K562 (cell line): ENCODE results near the gene NAT8L. TPM values are rescaled to one million over a fixed set of nuclear protein-coding genes. Genes with fewer than 3 reads are reported as not detected.

Experiments used
- ATAC-seq: fragments of 200-7000 bp; cut with Tn5 transposase; 3 replicates; pipeline ENCODE4 v1.9.1; 2020; ENCODE audit warnings: moderate library complexity
- BruUV-seq: library from RNA; stranded (reverse); fragments of 400-500 nt; replicated peaks from 2 replicates; lab custom pipeline; 2021; lab: Mats Ljungman, UMichigan
- CTCF ChIA-PET: fragments of 300-600 bp; formaldehyde crosslinking; extraction: SDS; loops from one replicate; lab custom pipeline; 2021; ENCODE audit warnings: low intra/inter-chr PET ratio; lab: Yijun Ruan, JAX
- POLR2A ChIA-PET: fragments of 300-600, 350-650 bp; sonication (Branson Sonifier 250); formaldehyde crosslinking; extraction: SDS; loops from one replicate; lab custom pipeline; 2021; ENCODE audit warnings: antibody characterized with exemption, inconsistent platforms; lab: Yijun Ruan, JAX
- DNase-seq, 4 experiments: peaks; one replicate each; pipeline versions ENCODE4 v3.0.0 to v3.0.0-alpha.2; 2011 to 2018; ENCODE audit warnings: low spot score in 3 of 4, mixed read lengths in 3 of 4; ENCODE audit errors: extremely low read depth in 1 of 4
- FAIRE-seq: peaks from 2 replicates; lab custom pipeline; 2011; peaks lifted over from hg19 to GRCh38; lab: Jason Lieb, UNC
- H2AFZ ChIP-seq: 2 replicates; pipeline ENCODE4 v1.6.0; 2011; ENCODE audit warnings: low read depth, low read length, control low read depth, inconsistent platforms
- H3K27ac ChIP-seq: fragments of 200-600 bp; 3 replicates; pipeline ENCODE4 v1.8.0; 2011; ENCODE audit warnings: low read depth, mild to moderate bottlenecking, control low read depth, inconsistent platforms, low read length, moderate library complexity, mixed read lengths; ENCODE audit errors: extremely low read depth
- H3K27me3 ChIP-seq, 2 experiments: fragments of 300-600 bp in 1 of 2; 2 replicates in 1 of 2; 3 replicates in 1 of 2; pipeline versions ENCODE4 v1.6.0 to v1.8.0; 2011; ENCODE audit warnings: inconsistent platforms in 2 of 2, low read length in 2 of 2, mild to moderate bottlenecking in 1 of 2, mixed read lengths in 1 of 2, moderate library complexity in 1 of 2; ENCODE audit not compliant: control insufficient read depth in 2 of 2, insufficient read depth in 2 of 2
- H3K36me3 ChIP-seq: fragments of 300-600 bp; 3 replicates; pipeline ENCODE4 v1.8.0; 2011; ENCODE audit warnings: mild to moderate bottlenecking, low read length, inconsistent platforms; ENCODE audit not compliant: control insufficient read depth, insufficient read depth
- H3K4me1 ChIP-seq, 2 experiments: fragments of 200-600 bp in 1 of 2; replicated peaks in 1 of 2; 2 replicates in 1 of 2; 3 replicates in 1 of 2; pipeline versions ENCODE4 v1.5.1 to v1.8.0; 2011; ENCODE audit warnings: inconsistent platforms in 2 of 2, low read length in 2 of 2, mild to moderate bottlenecking in 1 of 2, mixed read lengths in 1 of 2, moderate library complexity in 1 of 2; ENCODE audit not compliant: control insufficient read depth in 2 of 2, insufficient read depth in 2 of 2
- H3K4me2 ChIP-seq: 2 replicates; pipeline ENCODE4 v1.6.1; 2011; ENCODE audit warnings: low read length, control low read depth, inconsistent platforms, mixed read lengths; ENCODE audit not compliant: insufficient read depth
- H3K4me3 ChIP-seq: fragments of 200-600 bp; sonication (generic), shearing (Covaris generic); 2 replicates; pipeline ENCODE4 v1.5.1; 2016; ENCODE audit warnings: control low read depth, inconsistent platforms
- H3K79me2 ChIP-seq: fragments of 200-600 bp; 3 replicates; pipeline ENCODE4 v1.8.0; 2011; ENCODE audit warnings: low read length, inconsistent platforms; ENCODE audit not compliant: control insufficient read depth, insufficient read depth
- H3K9ac ChIP-seq, 2 experiments: 2 replicates each; pipeline versions ENCODE4 v1.6.0 to v1.6.1; 2011; ENCODE audit warnings: low read depth in 2 of 2, low read length in 2 of 2, control low read depth in 1 of 2, inconsistent platforms in 1 of 2, mild to moderate bottlenecking in 1 of 2, mixed read lengths in 1 of 2; ENCODE audit not compliant: insufficient read depth in 1 of 2
- H3K9me1 ChIP-seq: one replicate; pipeline ENCODE4 v1.6.0; 2011; ENCODE audit warnings: inconsistent platforms, mild to moderate bottlenecking, low read length, moderate library complexity; ENCODE audit not compliant: control insufficient read depth, insufficient read depth
- H3K9me3 ChIP-seq: replicated peaks from 2 replicates; pipeline ENCODE4 v1.5.1; 2011; ENCODE audit warnings: low read depth, low read length, inconsistent platforms; ENCODE audit not compliant: control insufficient read depth, insufficient read depth
- H4K20me1 ChIP-seq: replicated peaks from 2 replicates; pipeline ENCODE4 v1.6.1; 2011; ENCODE audit warnings: low read length, inconsistent platforms, mixed read lengths; ENCODE audit not compliant: control insufficient read depth, insufficient read depth
- E2F6 ChIP-seq, 2 experiments: IDR thresholded peaks; 2 replicates each; pipeline ENCODE4 v1.6.1; 2011; ENCODE audit warnings: borderline replicate concordance in 1 of 2, control low read depth in 1 of 2, low read depth in 1 of 2, low read length in 1 of 2, mild to moderate bottlenecking in 1 of 2, mixed read lengths in 1 of 2, moderate library complexity in 1 of 2; ENCODE audit not compliant: insufficient read depth in 1 of 2, insufficient read length in 1 of 2, poor library complexity in 1 of 2, severe bottlenecking in 1 of 2; ENCODE audit errors: extremely low read depth in 1 of 2
- HNRNPLL ChIP-seq: fragments of 200-400 bp; formaldehyde crosslinking; IDR thresholded peaks from 2 replicates; pipeline ENCODE4 v1.6.1; 2017; ENCODE audit warnings: low read length, low read depth, mild to moderate bottlenecking; ENCODE audit not compliant: poor library complexity, severe bottlenecking
- MAX ChIP-seq: sonication (generic); formaldehyde crosslinking; IDR thresholded peaks from 2 replicates; pipeline ENCODE4 v1.9.0; 2022; ENCODE audit warnings: mild to moderate bottlenecking, missing genetic modification reagents
- MNT ChIP-seq, 2 experiments: fragments of 450-650 bp; conservative IDR thresholded peaks; 2 replicates each; pipeline ENCODE4 v1.6.1; 2017; ENCODE audit warnings: mild to moderate bottlenecking in 2 of 2, moderate library complexity in 2 of 2
- PHB ChIP-seq: fragments of 250-450 bp; sonication (Bioruptor Pico); IDR thresholded peaks from 2 replicates; pipeline ENCODE4 v1.5.0; 2021
- POLR2G ChIP-seq: fragments of 200-400 bp; formaldehyde crosslinking; IDR thresholded peaks from 2 replicates; pipeline ENCODE4 v1.6.1; 2017; ENCODE audit warnings: low read depth, mild to moderate bottlenecking, antibody characterized with exemption, low read length, moderate library complexity
- STAT5B ChIP-seq: fragments of 250-450 bp; sonication (Bioruptor Pico); IDR thresholded peaks from 2 replicates; pipeline ENCODE4 v1.8.0; 2021; ENCODE audit warnings: mild to moderate bottlenecking, inconsistent platforms
- UBTF ChIP-seq, 2 experiments: IDR thresholded peaks; 2 replicates each; pipeline ENCODE4 v1.6.1; 2012; ENCODE audit warnings: improper control_type of control experiment in 2 of 2, low read depth in 2 of 2, low read length in 2 of 2, borderline replicate concordance in 1 of 2
- ZBTB33 ChIP-seq: sonication (generic); formaldehyde crosslinking; IDR thresholded peaks from 2 replicates; pipeline ENCODE4 v1.8.1; 2023; ENCODE audit warnings: mild to moderate bottlenecking, missing genetic modification reagents
- ZNF408 ChIP-seq: fragments of 250-450 bp; sonication (Bioruptor Pico); IDR thresholded peaks from 2 replicates; pipeline ENCODE4 v1.4.0; 2020; ENCODE audit warnings: low read depth, mild to moderate bottlenecking, moderate library complexity
- WGBS: fragments of 100-300 bp; shearing (Covaris generic); methylation state at CpG from one replicate; pipeline ENCODE4 v1.1.6; 2016; ENCODE audit warnings: low coverage, mixed read lengths; ENCODE audit not compliant: insufficient coverage; ENCODE audit errors: missing lambda C conversion rate; 5-methylcytosine and 5-hydroxymethylcytosine counted together
- in situ Hi-C: fragments of 300-500 bp; cut with MboI; formaldehyde crosslinking; loops from 4 replicates; pipeline ENCODE4 v1.15.0; 2018; ENCODE audit warnings: inconsistent platforms, mixed read lengths
- intact Hi-C: fragments of 100-400 bp; cut with micrococcal nuclease; formaldehyde crosslinking; loops from 2 replicates; pipeline ENCODE4 v1.14.2; 2022
- polyA plus RNA-seq, 8 experiments: library from polyadenylated mRNA; depleted of rRNA in 4 of 8; stranded (reverse) in 5 of 8; unstranded in 3 of 8; fragments of >200 nt; fragmentation: Nextera tagmentation in 2 of 8; fragmentation: Illumina TruSeq in 1 of 8; extraction: Ambion mirVana in 2 of 8; extraction: Trizol in 1 of 8; gene quantifications; 2 replicates each; pipeline versions ENCODE4 v1.2.1 to v1.2.3, GENCODE V29; 2011 to 2014; ENCODE audit warnings: inconsistent platforms in 1 of 8, missing spikeins in 1 of 8
- total RNA-seq, 7 experiments: library from RNA; depleted of rRNA in 6 of 7; stranded (reverse); fragments of >200 nt in 6 of 7; fragmentation: Illumina TruSeq in 2 of 7; extraction: Trizol in 2 of 7; gene quantifications; 2 replicates each; pipeline versions ENCODE4 v1.2.1 to v1.2.3, GENCODE V29; 2011 to 2021; ENCODE audit warnings: low replicate concordance in 1 of 7

Gene NAT8L
- total and polyA plus RNA-seq, 9 of the 15 experiments (the other 6 are each of a cell fraction or from before 2014, with no cell fraction given): 0.06 to 11.0 (median 1.5) TPM

GRCh38 chr4:2064276-2064991 is 5.3 kb downstream of the NAT8L start:
- no TSS peak for BruUV-seq
- Histone ChIP-seq H3K36me3 (peaks cover 3% of the 10 kb centered on the region; the same call in 1 of the 3 replicates), H3K27me3 (no peaks in the 10 kb centered on the region; a peak in 1 of 5 replicates), H3K9me3 (no peaks in the 10 kb centered on the region), H3K79me2 (no peaks in the 10 kb centered on the region), H3K27ac (no peak overlapping the region), H4K20me1 (no peaks in the 10 kb centered on the region), H2AFZ (peak overlapping the region; percentile 72), H3K9me1 (no peaks in the 10 kb centered on the region), H3K4me2 (peak overlapping the region; percentile 41; the same call in 1 of the 2 replicates), H3K4me1 (peaks cover 2 to 84% of the 10 kb centered on the region in 2 experiments; a peak in 2 of 5 replicates), H3K4me3 (no peak overlapping the region; the same call in 1 of the 2 replicates), H3K9ac (peak overlapping the region in 1 of 2 experiments; percentile 63; a peak in 2 of 4 replicates)
- 52% methylated on average over 24 of the region's 40 CpGs for WGBS
- intact Hi-C loops (no loop called here), in situ Hi-C loops (no loop called here)
- POLR2A ChIA-PET: interaction anchor here (0.6 to 1.6 kb wide), 2 partner anchors 9 to 10 kb away, joined by 4 to 5 read pairs; no protein-coding TSS in a partner anchor
- CTCF ChIA-PET: no interaction called here
- ATAC-seq (peak; percentile 89), DNase-seq (peak; percentile 62 to 79 (median 76)), FAIRE-seq (peak; percentile 48)
- TF ChIP-seq PHB (no peak), POLR2G (0 out of 2 replicates have a peak, but pooled peaks have one; percentile 44), ZBTB33 (CRISPR knock-in tag) (peak; percentile 95), MNT (conservative IDR thresholded peaks at IDR 0.05) (peak in 1 of 2 experiments; percentile 61; a peak in 1 of 4 replicates), HNRNPLL (no peak), ZNF408 (no peak), UBTF (IDR thresholded peaks at IDR 0.05; ENCODE audit: borderline replicate concordance in 1 of 2, low read depth in 2 of 2, low read length in 2 of 2) (0 out of 4 replicates have a peak, but pooled peaks of 1 of the 2 experiments have one; percentile 40), E2F6 (IDR thresholded peaks at IDR 0.05; ENCODE audit: borderline replicate concordance in 1 of 2, extremely low read depth in 1 of 2, insufficient read depth in 1 of 2, insufficient read length in 1 of 2, low read depth in 1 of 2, low read length in 1 of 2, poor library complexity in 1 of 2, severe bottlenecking in 1 of 2) (peak in 1 of 2 experiments; percentile 18), MAX (CRISPR knock-in tag) (no peak), STAT5B (CRISPR knock-in tag) (no peak)
